H9 (cell line): ENCODE results near the gene TRABD. TPM values are rescaled to one million over a fixed set of nuclear protein-coding genes. Genes with fewer than 3 reads are reported as not detected.

Experiments
- DNase-seq: peaks from one replicate; pipeline ENCODE4 v3.0.0-alpha.2; 2017
- H2AFZ ChIP-seq: one replicate; pipeline ENCODE4 v1.6.1; 2013; ENCODE audit warnings: mild to moderate bottlenecking, low read length, control low read depth, moderate library complexity
- H2AK5ac ChIP-seq: 2 replicates; pipeline ENCODE4 v1.6.1; 2013; ENCODE audit warnings: low read length, control low read depth, mixed read lengths; ENCODE audit not compliant: insufficient read length
- H2BK120ac ChIP-seq: one replicate; pipeline ENCODE4 v1.6.1; 2013; ENCODE audit warnings: low read depth, mild to moderate bottlenecking, low read length, control low read depth, inconsistent platforms; ENCODE audit not compliant: poor library complexity, severe bottlenecking
- H2BK12ac ChIP-seq: 2 replicates; pipeline ENCODE4 v1.6.1; 2013; ENCODE audit warnings: low read length, control low read depth, mixed read lengths, low read depth; ENCODE audit not compliant: insufficient read length
- H2BK15ac ChIP-seq: 2 replicates; pipeline ENCODE4 v1.6.1; 2013; ENCODE audit warnings: low read depth, low read length, control low read depth
- H2BK20ac ChIP-seq: one replicate; pipeline ENCODE4 v1.6.1; 2013; ENCODE audit warnings: low read depth, mild to moderate bottlenecking, low read length, control low read depth, inconsistent platforms; ENCODE audit not compliant: poor library complexity, severe bottlenecking
- H2BK5ac ChIP-seq: 2 replicates; pipeline ENCODE4 v1.6.1; 2013; ENCODE audit warnings: low read length, control low read depth, mixed read lengths; ENCODE audit not compliant: insufficient read length
- H3K14ac ChIP-seq: 2 replicates; pipeline ENCODE4 v1.6.1; 2013; ENCODE audit warnings: low read length, control low read depth; ENCODE audit not compliant: insufficient read depth
- H3K18ac ChIP-seq: 2 replicates; pipeline ENCODE4 v1.6.1; 2013; ENCODE audit warnings: low read depth, mild to moderate bottlenecking, mixed read lengths, low read length, control low read depth; ENCODE audit not compliant: insufficient read length
- H3K23ac ChIP-seq: 2 replicates; pipeline ENCODE4 v1.6.1; 2013; ENCODE audit warnings: low read length, control low read depth, mixed read lengths, low read depth; ENCODE audit not compliant: insufficient read length
- H3K23me2 ChIP-seq: 2 replicates; pipeline ENCODE4 v1.6.1; 2013; ENCODE audit warnings: low read depth, mild to moderate bottlenecking, mixed read lengths, low read length, control low read depth; ENCODE audit not compliant: insufficient read length, poor library complexity, severe bottlenecking
- H3K27ac ChIP-seq: 2 replicates; pipeline ENCODE4 v1.5.1; 2013; ENCODE audit warnings: low read length, control low read depth, mixed read lengths, low read depth; ENCODE audit not compliant: insufficient read length
- H3K27me3 ChIP-seq: 2 replicates; pipeline ENCODE4 v1.6.1; 2013; ENCODE audit warnings: low read length, control low read depth, inconsistent platforms; ENCODE audit not compliant: insufficient read depth
- H3K4ac ChIP-seq: 2 replicates; pipeline ENCODE4 v1.6.1; 2013; ENCODE audit warnings: low read depth, mild to moderate bottlenecking, control low read depth, inconsistent platforms, low read length, moderate library complexity
- H3K4me1 ChIP-seq: 2 replicates; pipeline ENCODE4 v1.6.1; 2013; ENCODE audit warnings: low read length, control low read depth, inconsistent platforms; ENCODE audit not compliant: insufficient read depth
- H3K4me2 ChIP-seq: 2 replicates; pipeline ENCODE4 v1.6.1; 2013; ENCODE audit warnings: low read length, control low read depth, mixed read lengths; ENCODE audit not compliant: insufficient read length, insufficient read depth
- H3K56ac ChIP-seq: 2 replicates; pipeline ENCODE4 v1.6.1; 2013; ENCODE audit warnings: low read depth, mild to moderate bottlenecking, mixed read lengths, low read length, control low read depth; ENCODE audit not compliant: insufficient read length
- H3K79me1 ChIP-seq: 2 replicates; pipeline ENCODE4 v1.6.1; 2013; ENCODE audit warnings: low read depth, mild to moderate bottlenecking, moderate library complexity, low read length, control low read depth, inconsistent platforms; ENCODE audit not compliant: insufficient read depth, poor library complexity, severe bottlenecking
- H3K79me2 ChIP-seq: 2 replicates; pipeline ENCODE4 v1.6.1; 2013; ENCODE audit warnings: low read length, control low read depth, inconsistent platforms; ENCODE audit not compliant: insufficient read depth
- H3K9ac ChIP-seq: 2 replicates; pipeline ENCODE4 v1.6.1; 2013; ENCODE audit warnings: low read length, control low read depth, mixed read lengths; ENCODE audit not compliant: insufficient read length; ENCODE audit errors: extremely low read depth
- H3K9me3 ChIP-seq: one replicate; pipeline ENCODE4 v1.6.1; 2013; ENCODE audit warnings: low read depth, low read length, inconsistent platforms; ENCODE audit not compliant: control insufficient read depth
- H3T11ph ChIP-seq: one replicate; pipeline ENCODE4 v1.6.1; 2013; ENCODE audit warnings: mild to moderate bottlenecking, low read length, control low read depth, inconsistent platforms
- H4K20me1 ChIP-seq: one replicate; pipeline ENCODE4 v1.6.1; 2013; ENCODE audit not compliant: control insufficient read depth, insufficient read length, insufficient read depth
- H4K5ac ChIP-seq: 2 replicates; pipeline ENCODE4 v1.6.1; 2013; ENCODE audit warnings: low read depth, mild to moderate bottlenecking, mixed read lengths, low read length, control low read depth; ENCODE audit not compliant: insufficient read length
- H4K8ac ChIP-seq: replicated peaks from 2 replicates; pipeline ENCODE4 v1.6.1; 2013; ENCODE audit warnings: low read length, control low read depth, mixed read lengths, low read depth; ENCODE audit not compliant: insufficient read length
- H4K91ac ChIP-seq: 2 replicates; pipeline ENCODE4 v1.6.1; 2013; ENCODE audit warnings: low read depth, mild to moderate bottlenecking, moderate library complexity, mixed read lengths, low read length, control low read depth; ENCODE audit not compliant: insufficient read length
- H3K27ac Mint-ChIP-seq, 3 experiments: 2 replicates in 2 of 3; 3 replicates in 1 of 3; pipeline ENCODE4 v1.8.0; 2020 to 2021; ENCODE audit warnings: mixed read lengths in 3 of 3, mild to moderate bottlenecking in 1 of 3, moderate library complexity in 1 of 3
- H3K27me3 Mint-ChIP-seq: 2 replicates; pipeline ENCODE4 v1.8.0; 2021; ENCODE audit warnings: low read depth, mild to moderate bottlenecking, moderate library complexity, mixed read lengths
- H3K36me3 Mint-ChIP-seq, 3 experiments: 2 replicates in 2 of 3; 3 replicates in 1 of 3; pipeline ENCODE4 v1.8.0; 2020 to 2021; ENCODE audit warnings: low read depth in 3 of 3, mixed read lengths in 3 of 3; ENCODE audit not compliant: insufficient read depth in 1 of 3
- H3K4me1 Mint-ChIP-seq, 2 experiments: 2 replicates each; pipeline ENCODE4 v1.8.0; 2020; ENCODE audit warnings: mixed read lengths in 2 of 2
- H3K4me3 Mint-ChIP-seq, 2 experiments: 2 replicates in 1 of 2; 3 replicates in 1 of 2; pipeline ENCODE4 v1.8.0; 2020 to 2021; ENCODE audit warnings: mild to moderate bottlenecking in 2 of 2, mixed read lengths in 2 of 2, moderate library complexity in 1 of 2
- H3K9me3 Mint-ChIP-seq, 2 experiments: 2 replicates in 1 of 2; 3 replicates in 1 of 2; pipeline ENCODE4 v1.8.0; 2020; ENCODE audit warnings: mild to moderate bottlenecking in 2 of 2, mixed read lengths in 2 of 2, moderate library complexity in 1 of 2
- WGBS: extraction: QIAGEN DNeasy Blood & Tissue Kit; methylation state at CpG from one replicate; pipeline ENCODE4 v1.1.7; 2013; ENCODE audit warnings: missing lambda C conversion rate, low lambda C conversion rate, mixed read lengths; ENCODE audit not compliant: insufficient read length; ENCODE audit errors: extremely low coverage; 5-methylcytosine and 5-hydroxymethylcytosine counted together
- total RNA-seq: library from RNA; stranded (reverse); gene quantifications from 2 replicates; pipeline ENCODE4 v1.2.1, GENCODE V29; 2021
- TF ChIP-seq, protein P1 (sequence below): fragments of 200-600 bp; sonication (generic); conservative IDR thresholded peaks from 3 replicates; pipeline ENCODE4 v1.8.0; 2021; ENCODE audit warnings: antibody characterized with exemption, mild to moderate bottlenecking

Gene TRABD
- total RNA-seq, 1 experiment from 2014 or later: 47.8 TPM

DNA sequence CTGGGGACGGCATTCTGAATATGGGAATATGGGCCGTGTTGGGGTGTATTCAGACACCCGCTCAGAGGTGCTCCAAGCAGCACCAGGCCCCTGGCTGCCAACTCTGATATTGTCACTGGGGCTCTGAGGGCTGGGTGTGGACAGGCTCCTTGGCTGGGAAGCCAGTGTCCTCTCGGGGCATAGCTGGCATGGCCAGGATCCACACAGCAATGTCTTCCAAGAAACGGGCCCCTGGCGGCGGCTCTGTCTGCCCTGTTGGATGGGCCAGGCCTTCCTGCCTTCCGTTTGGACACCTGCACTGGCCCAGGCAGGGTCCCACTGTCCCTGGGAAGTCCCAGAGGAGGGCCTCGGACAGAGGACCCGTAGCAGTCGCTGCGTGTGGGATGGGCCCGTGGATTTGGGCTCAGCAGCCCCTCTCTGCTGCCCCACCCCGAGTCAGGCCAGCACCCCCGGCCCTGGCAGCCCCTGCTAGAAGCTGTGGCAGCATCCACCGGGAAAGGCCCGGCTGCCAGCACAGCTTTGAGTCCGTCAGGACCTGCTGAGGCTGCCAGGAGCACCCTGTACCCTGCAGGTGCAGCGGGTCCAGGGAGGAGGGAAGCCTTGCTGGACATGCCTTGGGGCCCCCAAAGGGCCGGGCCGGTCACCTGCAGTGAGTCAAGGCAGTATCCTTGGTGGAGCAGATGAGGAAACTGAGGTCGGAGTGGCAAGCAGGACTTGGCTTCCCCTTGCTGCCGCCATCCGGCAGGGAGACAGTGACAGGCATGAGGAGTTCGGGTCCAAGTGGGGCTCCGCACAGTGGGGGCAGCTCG is 11.1 kb upstream of the TRABD start:
- Histone ChIP-seq H4K8ac (no peak overlapping the region), H3K18ac (no peak overlapping the region)

More for the DNA sequence above, 11.1 kb upstream of the TRABD start:
- WGBS: no CpG with 5 or more reads among the region's 27 CpGs
- H3K36me3 Mint-ChIP-seq: peaks cover 0 to 10% (median 4%) of the 10 kb centered on the region in 3 experiments; a peak in 4 of 7 replicates
- H3K79me1 ChIP-seq: no peaks in the 10 kb centered on the region
- no peaks in the 10 kb centered on the region; a peak in 2 of 5 replicates for H3K9me3 Mint-ChIP-seq
- H2BK15ac ChIP-seq: no peak overlapping the region
- no peak overlapping the region for H2BK120ac ChIP-seq
- H2AK5ac ChIP-seq: no peak overlapping the region
- H3K27me3 Mint-ChIP-seq: peaks cover 15% of the 10 kb centered on the region
- no peak overlapping the region for H4K91ac ChIP-seq
- H3K4me2 ChIP-seq: no peak overlapping the region
- H3K27ac ChIP-seq: no peak overlapping the region
- H2BK20ac ChIP-seq: no peak overlapping the region
- no peak for DNase-seq
- H2BK5ac ChIP-seq: no peak overlapping the region
- H3K27ac Mint-ChIP-seq: no peak overlapping the region
- H3K56ac ChIP-seq: no peak overlapping the region
- H3K4me3 Mint-ChIP-seq: no peak overlapping the region
- H3K9ac ChIP-seq: no peak overlapping the region
- peaks cover 4 to 5% of the 10 kb centered on the region in 2 experiments for H3K4me1 Mint-ChIP-seq
- H3K9me3 ChIP-seq: no peaks in the 10 kb centered on the region
- no peak overlapping the region for H2AFZ ChIP-seq
- H3K23me2 ChIP-seq: peaks cover 5% of the 10 kb centered on the region
- no peaks in the 10 kb centered on the region; the same call in 1 of the 2 replicates for H3K27me3 ChIP-seq
- TF ChIP-seq, protein P1, sequence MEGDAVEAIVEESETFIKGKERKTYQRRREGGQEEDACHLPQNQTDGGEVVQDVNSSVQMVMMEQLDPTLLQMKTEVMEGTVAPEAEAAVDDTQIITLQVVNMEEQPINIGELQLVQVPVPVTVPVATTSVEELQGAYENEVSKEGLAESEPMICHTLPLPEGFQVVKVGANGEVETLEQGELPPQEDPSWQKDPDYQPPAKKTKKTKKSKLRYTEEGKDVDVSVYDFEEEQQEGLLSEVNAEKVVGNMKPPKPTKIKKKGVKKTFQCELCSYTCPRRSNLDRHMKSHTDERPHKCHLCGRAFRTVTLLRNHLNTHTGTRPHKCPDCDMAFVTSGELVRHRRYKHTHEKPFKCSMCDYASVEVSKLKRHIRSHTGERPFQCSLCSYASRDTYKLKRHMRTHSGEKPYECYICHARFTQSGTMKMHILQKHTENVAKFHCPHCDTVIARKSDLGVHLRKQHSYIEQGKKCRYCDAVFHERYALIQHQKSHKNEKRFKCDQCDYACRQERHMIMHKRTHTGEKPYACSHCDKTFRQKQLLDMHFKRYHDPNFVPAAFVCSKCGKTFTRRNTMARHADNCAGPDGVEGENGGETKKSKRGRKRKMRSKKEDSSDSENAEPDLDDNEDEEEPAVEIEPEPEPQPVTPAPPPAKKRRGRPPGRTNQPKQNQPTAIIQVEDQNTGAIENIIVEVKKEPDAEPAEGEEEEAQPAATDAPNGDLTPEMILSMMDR: no peak
- no peaks in the 10 kb centered on the region for H4K20me1 ChIP-seq
- H3K14ac ChIP-seq: no peak overlapping the region
- no peak overlapping the region for H3K23ac ChIP-seq
- H4K5ac ChIP-seq: no peak overlapping the region
- no peak overlapping the region for H3T11ph ChIP-seq
- H3K4ac ChIP-seq: no peak overlapping the region
- H2BK12ac ChIP-seq: no peak overlapping the region
- H3K4me1 ChIP-seq: no peaks in the 10 kb centered on the region
- no peaks in the 10 kb centered on the region for H3K79me2 ChIP-seq
